Left ventricle myocardium inferior (tissue), 1 donor: ENCODE data around the gene CWC27. TPM values are rescaled to one million over a fixed set of nuclear protein-coding genes. Genes with fewer than 3 reads are reported as not detected.

ENCODE experiments used
- DNase-seq: peaks from one replicate; pipeline ENCODE4 v3.0.0-alpha.2; 2020
- H3K27ac ChIP-seq: fragments of 200-600 bp; replicated peaks from 2 replicates; pipeline ENCODE4 v1.8.0; 2021
- H3K27me3 ChIP-seq: fragments of 200-600 bp; 2 replicates; pipeline ENCODE4 v1.8.0; 2021; ENCODE audit warnings: low read depth
- H3K36me3 ChIP-seq: fragments of 200-600 bp; 2 replicates; pipeline ENCODE4 v1.8.0; 2021
- H3K4me1 ChIP-seq: fragments of 200-600 bp; 2 replicates; pipeline ENCODE4 v1.8.0; 2021
- H3K4me3 ChIP-seq: fragments of 200-600 bp; 2 replicates; pipeline ENCODE4 v1.8.0; 2021; ENCODE audit warnings: mild to moderate bottlenecking, moderate library complexity
- H3K9me3 ChIP-seq: fragments of 200-600 bp; replicated peaks from 2 replicates; pipeline ENCODE4 v1.8.0; 2021
- intact Hi-C: fragments of 100-400 bp; cut with micrococcal nuclease; formaldehyde crosslinking; loops from one replicate; pipeline ENCODE4 v1.11.0; 2022
- total RNA-seq: library from RNA; stranded (reverse); fragmentation: NEBNext Ultra II Directional; extraction: Animal tissue kit (Norgen Biotek cat#: 25700); gene quantifications from one replicate; pipeline ENCODE4 v1.2.1, GENCODE V29; 2021
- TF ChIP-seq, protein P1 (sequence below): fragments of 200-600 bp; IDR thresholded peaks from 2 replicates; pipeline ENCODE4 v1.8.0; 2021; ENCODE audit warnings: antibody characterized with exemption, mild to moderate bottlenecking, borderline replicate concordance
- donor health status: DM: no; HTN: yes; CAD: no; lungs with severe emphysema.

Gene CWC27
- total RNA-seq, 1 donor from 2014 or later: 26.7 TPM

GRCh38 chr5:65022932-65023331 lies 254.2 kb downstream of the CWC27 start:
- Histone ChIP-seq H3K4me1 (peaks cover 37% of the 10 kb centered on the region), H3K4me3 (no peak overlapping the region), H3K9me3 (no peaks in the 10 kb centered on the region), H3K27ac (no peak overlapping the region), H3K27me3 (no peaks in the 10 kb centered on the region), H3K36me3 (no peaks in the 10 kb centered on the region)
- no peak for DNase-seq
- TF ChIP-seq, protein P1, sequence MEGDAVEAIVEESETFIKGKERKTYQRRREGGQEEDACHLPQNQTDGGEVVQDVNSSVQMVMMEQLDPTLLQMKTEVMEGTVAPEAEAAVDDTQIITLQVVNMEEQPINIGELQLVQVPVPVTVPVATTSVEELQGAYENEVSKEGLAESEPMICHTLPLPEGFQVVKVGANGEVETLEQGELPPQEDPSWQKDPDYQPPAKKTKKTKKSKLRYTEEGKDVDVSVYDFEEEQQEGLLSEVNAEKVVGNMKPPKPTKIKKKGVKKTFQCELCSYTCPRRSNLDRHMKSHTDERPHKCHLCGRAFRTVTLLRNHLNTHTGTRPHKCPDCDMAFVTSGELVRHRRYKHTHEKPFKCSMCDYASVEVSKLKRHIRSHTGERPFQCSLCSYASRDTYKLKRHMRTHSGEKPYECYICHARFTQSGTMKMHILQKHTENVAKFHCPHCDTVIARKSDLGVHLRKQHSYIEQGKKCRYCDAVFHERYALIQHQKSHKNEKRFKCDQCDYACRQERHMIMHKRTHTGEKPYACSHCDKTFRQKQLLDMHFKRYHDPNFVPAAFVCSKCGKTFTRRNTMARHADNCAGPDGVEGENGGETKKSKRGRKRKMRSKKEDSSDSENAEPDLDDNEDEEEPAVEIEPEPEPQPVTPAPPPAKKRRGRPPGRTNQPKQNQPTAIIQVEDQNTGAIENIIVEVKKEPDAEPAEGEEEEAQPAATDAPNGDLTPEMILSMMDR: no peak
- intact Hi-C loops: no loop called here

GRCh38 chr5:65024681-65025080 lies 256.0 kb downstream of the CWC27 start:
- intact Hi-C loops: no loop called here
- DNase-seq: no peak
- TF ChIP-seq, protein P1: no peak

GRCh38 chr5:65026816-65027548 lies 258.3 kb downstream of the CWC27 start:
- DNase-seq: no peak
- TF ChIP-seq, protein P1: no peak
- H3K9me3 ChIP-seq: no peaks in the 10 kb centered on the region
- peaks cover 5% of the 10 kb centered on the region for H3K4me1 ChIP-seq
- H3K4me3 ChIP-seq: no peak overlapping the region
- no peak overlapping the region for H3K27ac ChIP-seq
- no peaks in the 10 kb centered on the region for H3K27me3 ChIP-seq
- intact Hi-C loops: no loop called here
- no peaks in the 10 kb centered on the region for H3K36me3 ChIP-seq

More at GRCh38 chr5:65024681-65025080, 256.0 kb downstream of the CWC27 start:
- Histone ChIP-seq H3K36me3 (no peaks in the 10 kb centered on the region), H3K27ac (no peak overlapping the region), H3K4me3 (no peak overlapping the region), H3K9me3 (no peaks in the 10 kb centered on the region), H3K27me3 (no peaks in the 10 kb centered on the region), H3K4me1 (peaks cover 23% of the 10 kb centered on the region)

DNA sequence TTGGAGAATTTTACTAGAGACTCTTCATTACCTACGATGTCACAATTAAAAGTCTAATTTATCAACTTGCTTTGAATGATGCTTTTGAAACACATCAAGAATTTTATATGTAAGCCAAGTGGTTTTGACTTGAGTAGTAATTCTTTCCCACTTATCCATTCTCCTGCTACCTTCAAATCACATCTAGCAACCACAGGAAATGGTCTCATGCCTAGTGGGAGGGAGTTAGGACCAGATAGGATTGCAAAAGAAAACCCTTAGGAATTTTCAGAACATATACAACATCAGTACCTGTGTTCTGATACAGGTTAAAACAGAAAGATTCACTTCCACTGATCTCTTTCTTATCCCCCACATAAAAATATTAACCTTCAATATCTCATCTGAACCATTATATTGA lies 260.4 kb downstream of the CWC27 start:
- no peak for DNase-seq
- H3K4me3 ChIP-seq: no peak overlapping the region
- H3K9me3 ChIP-seq: no peaks in the 10 kb centered on the region
- no peaks in the 10 kb centered on the region for H3K36me3 ChIP-seq
- H3K4me1 ChIP-seq: peaks cover 3% of the 10 kb centered on the region
- TF ChIP-seq, protein P1: no peak
- no peak overlapping the region for H3K27ac ChIP-seq
- no peaks in the 10 kb centered on the region for H3K27me3 ChIP-seq
- intact Hi-C loops: no loop called here

DNA sequence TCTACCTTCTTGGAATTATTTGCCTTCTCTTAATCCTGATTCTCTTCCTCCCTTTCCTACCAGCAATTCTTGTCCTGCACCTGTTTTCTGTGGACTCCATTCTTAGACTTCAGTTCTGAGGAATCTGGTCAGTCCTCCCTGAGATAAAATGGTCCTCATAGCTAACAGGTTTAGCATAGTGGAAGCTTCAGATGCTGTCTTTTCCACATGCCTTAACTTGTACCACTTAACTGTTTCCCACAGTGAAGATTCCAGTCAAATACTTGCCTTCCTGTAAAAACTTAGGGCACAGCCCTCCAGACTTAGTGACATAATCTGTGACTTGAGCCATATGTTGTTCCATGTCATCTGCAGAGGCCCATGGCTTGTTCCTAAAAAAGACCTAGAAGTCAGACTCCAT lies 261.3 kb downstream of the CWC27 start:
- no peaks in the 10 kb centered on the region for H3K27me3 ChIP-seq
- no peak for DNase-seq
- peaks cover 11% of the 10 kb centered on the region for H3K4me1 ChIP-seq
- TF ChIP-seq, protein P1: no peak
- no peak overlapping the region for H3K4me3 ChIP-seq
- H3K27ac ChIP-seq: no peak overlapping the region
- intact Hi-C loops: loop anchor here (10.0 kb wide), 1 partner anchor 215 kb away; no protein-coding TSS in a partner anchor
- no peaks in the 10 kb centered on the region for H3K36me3 ChIP-seq
- H3K9me3 ChIP-seq: no peaks in the 10 kb centered on the region
